Amygdala (tissue), 56 donors: ENCODE results near the gene MTX3.
A peak's percentile ranks its signal among the peaks of the same experiment; 100 is the strongest.

Experiments
- DNase-seq, 56 donors: peaks; one replicate each; lab custom pipeline; 2025; lab: John Stamatoyannopoulos, UW

Gene MTX3

GRCh38 chr5:79984363-79984762, 6.7 kb downstream of the MTX3 start:
- DNase-seq = no peak

- DNase-seq = no peak
Observed at GRCh38 chr5:79983618-79984017, 7.4 kb downstream of the MTX3 start.

GRCh38 chr5:79982136-79982535, 8.9 kb downstream of the MTX3 start:
- DNase-seq = no peak

- DNase-seq = no peak
Observed at GRCh38 chr5:79976759-79977515, 14.1 kb downstream of the MTX3 start.

GRCh38 chr5:79975422-79975821, 15.6 kb downstream of the MTX3 start:
- DNase-seq = no peak

GRCh38 chr5:79974886-79975285, 16.2 kb downstream of the MTX3 start:
- DNase-seq = no peak

GRCh38 chr5:79973996-79974395, 17.1 kb downstream of the MTX3 start:
- no peak for DNase-seq

- peak in 1 of 56 donors; percentile 40 for DNase-seq
Observed at GRCh38 chr5:79973511-79973910, 17.6 kb downstream of the MTX3 start.

- DNase-seq = no peak
Observed at GRCh38 chr5:79971156-79971555, 19.9 kb downstream of the MTX3 start.

GRCh38 chr5:79966448-79966847, 24.6 kb downstream of the MTX3 start:
- DNase-seq = no peak

- no peak for DNase-seq
Observed at GRCh38 chr5:79964136-79964535, 26.9 kb downstream of the MTX3 start.

- DNase-seq = no peak
Observed at GRCh38 chr5:79963261-79964061, 27.6 kb downstream of the MTX3 start.

- no peak for DNase-seq
Observed at GRCh38 chr5:79962575-79963222, 28.4 kb downstream of the MTX3 start.

GRCh38 chr5:79961716-79962574, 29.1 kb downstream of the MTX3 start:
- no peak for DNase-seq

GRCh38 chr5:79959407-79959806, 31.7 kb downstream of the MTX3 start:
- no peak for DNase-seq

- no peak for DNase-seq
Observed at GRCh38 chr5:79955941-79956670, 35.0 kb downstream of the MTX3 start.

- DNase-seq = no peak
Observed at GRCh38 chr5:79955356-79955895, 35.6 kb downstream of the MTX3 start.

- no peak for DNase-seq
Observed at GRCh38 chr5:79954620-79955019, 36.4 kb downstream of the MTX3 start.

- DNase-seq = no peak
Observed at GRCh38 chr5:79947567-79947966, 43.5 kb downstream of the MTX3 start.

GRCh38 chr5:79938468-79938867, 52.6 kb downstream of the MTX3 start:
- no peak for DNase-seq
